AG20443 (cell line): ENCODE measurements around the gene CACFD1.

Experiments
- DNase-seq: peaks from one replicate; pipeline ENCODE4 v3.0.0; 2012; ENCODE audit warnings: low spot score, mixed read lengths

CACFD1 gene

GRCh38 chr9:133502112-133502511 lies 42.3 kb downstream of the CACFD1 start:
- no peak for DNase-seq

- no peak for DNase-seq
Observed at GRCh38 chr9:133505186-133505830, 45.5 kb downstream of the CACFD1 start.

- DNase-seq: peak; percentile 84
Observed at GRCh38 chr9:133505901-133506652, 46.3 kb downstream of the CACFD1 start.

GRCh38 chr9:133506653-133507038 lies 46.9 kb downstream of the CACFD1 start:
- DNase-seq: peak; percentile 94

- no peak for DNase-seq
Observed at GRCh38 chr9:133507246-133507965, 47.6 kb downstream of the CACFD1 start.

GRCh38 chr9:133508046-133508445 lies 48.3 kb downstream of the CACFD1 start:
- no peak for DNase-seq

- DNase-seq: no peak
Observed at GRCh38 chr9:133509179-133510083, 49.7 kb downstream of the CACFD1 start.

GRCh38 chr9:133510926-133511505 lies 51.2 kb downstream of the CACFD1 start:
- no peak for DNase-seq

GRCh38 chr9:133511607-133512006 lies 51.8 kb downstream of the CACFD1 start:
- no peak for DNase-seq

- no peak for DNase-seq
Observed at GRCh38 chr9:133512253-133513213, 52.8 kb downstream of the CACFD1 start.

GRCh38 chr9:133513214-133514100 lies 53.7 kb downstream of the CACFD1 start:
- DNase-seq: no peak

- no peak for DNase-seq
Observed at GRCh38 chr9:133514460-133515239, 54.9 kb downstream of the CACFD1 start.

- no peak for DNase-seq
Observed at GRCh38 chr9:133515240-133515610, 55.4 kb downstream of the CACFD1 start.

GRCh38 chr9:133515615-133516255 lies 56.0 kb downstream of the CACFD1 start:
- DNase-seq: no peak

GRCh38 chr9:133516256-133516960 lies 56.6 kb downstream of the CACFD1 start:
- DNase-seq: no peak

- DNase-seq: no peak
Observed at GRCh38 chr9:133516961-133517350, 57.2 kb downstream of the CACFD1 start.

GRCh38 chr9:133517711-133518110 lies 57.9 kb downstream of the CACFD1 start:
- DNase-seq: no peak
